NCI-H524 (cell line): ENCODE measurements around the gene EXOSC2.
A peak's percentile ranks its signal among the peaks of the same experiment; 100 is the strongest.

ENCODE experiments used
- DNase-seq, 2 experiments: peaks; one replicate each; lab custom pipeline; 2025; lab: John Stamatoyannopoulos, UW

Gene EXOSC2

GRCh38 chr9:130693426-130694191 is at the start of gene EXOSC2:
EXOSC2 (plus strand) TSS chr9:130693780; CDS start chr9:130693792, 12 bp downstream.
- peak; percentile 99 for DNase-seq

- DNase-seq: no peak
Observed at GRCh38 chr9:130651221-130651620, 42.4 kb upstream of the EXOSC2 start.

GRCh38 chr9:130651752-130652151 is 41.8 kb upstream of the EXOSC2 start:
- DNase-seq: no peak

GRCh38 chr9:130654879-130655278 is 38.7 kb upstream of the EXOSC2 start:
- DNase-seq: no peak

- no peak for DNase-seq
Observed at GRCh38 chr9:130658893-130659698, 34.5 kb upstream of the EXOSC2 start.

- peak in 1 of 2 experiments; percentile 38 for DNase-seq
Observed at GRCh38 chr9:130659699-130660248, 33.8 kb upstream of the EXOSC2 start.

GRCh38 chr9:130660326-130660682 is 33.3 kb upstream of the EXOSC2 start:
- DNase-seq: peak; percentile 24 to 62

- peak in 1 of 2 experiments; percentile 34 for DNase-seq
Observed at GRCh38 chr9:130660683-130661450, 32.7 kb upstream of the EXOSC2 start.

- no peak for DNase-seq
Observed at GRCh38 chr9:130661451-130662098, 32.0 kb upstream of the EXOSC2 start.

GRCh38 chr9:130662099-130662969 is 31.2 kb upstream of the EXOSC2 start:
- peak in 1 of 2 experiments; percentile 45 for DNase-seq

GRCh38 chr9:130662970-130663257 is 30.7 kb upstream of the EXOSC2 start:
- DNase-seq: no peak

- no peak for DNase-seq
Observed at GRCh38 chr9:130663258-130663976, 30.2 kb upstream of the EXOSC2 start.

GRCh38 chr9:130663977-130664250 is 29.7 kb upstream of the EXOSC2 start:
- DNase-seq: no peak

GRCh38 chr9:130664251-130665028 is 29.1 kb upstream of the EXOSC2 start, which contains the start of gene PRDM12:
PRDM12 (plus strand) TSS chr9:130664594; CDS start chr9:130664654, 60 bp downstream.
- DNase-seq: no peak

- no peak for DNase-seq
Observed at GRCh38 chr9:130665029-130665430, 28.6 kb upstream of the EXOSC2 start.

GRCh38 chr9:130665431-130666392 is 27.9 kb upstream of the EXOSC2 start:
- peak in 1 of 2 experiments; percentile 23 for DNase-seq

GRCh38 chr9:130666393-130667119 is 27.0 kb upstream of the EXOSC2 start:
- no peak for DNase-seq

- DNase-seq: no peak
Observed at GRCh38 chr9:130667120-130667435, 26.5 kb upstream of the EXOSC2 start.
